HFF-Myc (cell line): Measurements from ENCODE around the gene EPS8.

ENCODE experiments used
- DNase-seq: peaks from one replicate; pipeline ENCODE4 v3.0.0-alpha.2; 2011; ENCODE audit warnings: low read depth; ENCODE audit errors: extremely low read depth
- H3K4me3 ChIP-seq: replicated peaks from 2 replicates; pipeline ENCODE4 v1.5.1; 2011; ENCODE audit warnings: low read depth, mild to moderate bottlenecking, control low read depth, low read length
- CTCF ChIP-seq: IDR thresholded peaks from 2 replicates; pipeline ENCODE4 v1.5.1; 2012; ENCODE audit warnings: mild to moderate bottlenecking, low read depth, low read length, control low read depth; ENCODE audit errors: missing control alignments

Gene EPS8

GRCh38 chr12:15699886-15700285 is 89.3 kb downstream of the EPS8 start:
- no peak for TF ChIP-seq CTCF
- no peak for DNase-seq
- no peak overlapping the region for H3K4me3 ChIP-seq

- H3K4me3 ChIP-seq = no peak overlapping the region
- DNase-seq = no peak
- TF ChIP-seq CTCF = no peak
Observed at GRCh38 chr12:15698377-15698871, 90.8 kb downstream of the EPS8 start.

- TF ChIP-seq CTCF = no peak
- no peak for DNase-seq
- H3K4me3 ChIP-seq = no peak overlapping the region
Observed at GRCh38 chr12:15697201-15697600, 92.0 kb downstream of the EPS8 start.

GRCh38 chr12:15693228-15693911 is 95.8 kb downstream of the EPS8 start:
- DNase-seq = no peak
- no peak for TF ChIP-seq CTCF
- no peak overlapping the region for H3K4me3 ChIP-seq

GRCh38 chr12:15691388-15691787 is 97.8 kb downstream of the EPS8 start:
- H3K4me3 ChIP-seq = no peak overlapping the region
- DNase-seq = no peak
- no peak for TF ChIP-seq CTCF

- H3K4me3 ChIP-seq = no peak overlapping the region
Observed at GRCh38 chr12:15690320-15690719, 98.9 kb downstream of the EPS8 start.

More at GRCh38 chr12:15690320-15690719, 98.9 kb downstream of the EPS8 start:
- DNase-seq = no peak
- TF ChIP-seq CTCF = no peak
